ENCODE data around the gene HLCS. TPM values are rescaled to one million over a fixed set of nuclear protein-coding genes. Genes with fewer than 3 reads are reported as not detected.

HLCS gene
- total and polyA plus RNA-seq, 2 donors (not counting 3 experiments of a cell fraction or from before 2014, with no cell fraction given) = 6.7 to 17.2 TPM

GRCh38 chr21:36820176-36821031 is 146.1 kb downstream of the HLCS start:
- no peaks in the 10 kb centered on the region for H3K9me1 ChIP-seq (replicated peaks; ENCODE audit: control insufficient read depth, extremely low read depth, insufficient read depth, low read length)
- CTCF ChIA-PET = interaction anchor here (1.4 kb wide), 1 partner anchor 190 kb away, joined by 3 read pairs; no protein-coding TSS in a partner anchor
- DNase-seq (ENCODE audit: low read depth, low spot score) = no peak
- no peak for FAIRE-seq
- H3K27me3 ChIP-seq (ENCODE audit: control insufficient read depth in 2 of 2, insufficient read depth in 2 of 2, low read length in 2 of 2) = no peaks in the 10 kb centered on the region
- POLR2A ChIA-PET = no interaction called here
- no peaks in the 10 kb centered on the region for H3K36me3 ChIP-seq (ENCODE audit: control insufficient read depth in 2 of 2, extremely low read depth in 1 of 2, insufficient read depth in 2 of 2, low read length in 2 of 2)
- no peak overlapping the region for H3K9ac ChIP-seq (replicated peaks; ENCODE audit: extremely low read depth, insufficient read depth, low read length)
- no peak overlapping the region for H3K4me3 ChIP-seq (replicated peaks in 1 of 3; ENCODE audit: insufficient read depth in 1 of 3, low read depth in 1 of 3, low read length in 3 of 3)
- H3K27ac ChIP-seq (ENCODE audit: insufficient read depth, low read depth, low read length) = no peak overlapping the region
- H3K79me2 ChIP-seq (ENCODE audit: control insufficient read depth, insufficient read depth, low read length) = no peaks in the 10 kb centered on the region
- dilution Hi-C loops (cut with MboI; ENCODE audit: extremely low pct_ligation_motif_present, low sequenced_read_pairs) (no loop called here), intact Hi-C loops (cut with micrococcal nuclease) (no loop called here)
- no peaks in the 10 kb centered on the region for H3K9me3 ChIP-seq (replicated peaks; ENCODE audit: control insufficient read depth, insufficient read depth, low read length)
- no TSS peak for BruUV-seq (replicated peaks)
- no peak for TF ChIP-seq GATA2 (IDR thresholded peaks at IDR 0.05; ENCODE audit: insufficient read depth, insufficient read length, low read depth, low read length)
- no peak for TF ChIP-seq JUN (IDR thresholded peaks at IDR 0.05; ENCODE audit: borderline replicate concordance, insufficient read depth, insufficient read length, low read depth)
- no peak for TF ChIP-seq POLR2A (IDR thresholded peaks at IDR 0.05; ENCODE audit: low read depth, low read length)
- no peak for TF ChIP-seq EZH2 (IDR thresholded peaks at IDR 0.05; ENCODE audit: borderline replicate concordance, low read depth, low read length, severe bottlenecking)
- no peak for TF ChIP-seq MAX (IDR thresholded peaks at IDR 0.05; ENCODE audit: insufficient read depth, insufficient read length)
- TF ChIP-seq POLR2AphosphoS5 (IDR thresholded peaks at IDR 0.05; ENCODE audit: insufficient read depth, low read depth, low read length) = no peak
- no peak for TF ChIP-seq MYC (IDR thresholded peaks at IDR 0.05; ENCODE audit: low read depth, low read length)
- no peak for TF ChIP-seq FOS (IDR thresholded peaks at IDR 0.05; ENCODE audit: borderline replicate concordance, insufficient read depth, low read length)
- TF ChIP-seq CTCF (IDR thresholded peaks at IDR 0.05; ENCODE audit: extremely low read depth in 1 of 2, insufficient read depth in 1 of 2, low read depth in 1 of 2, low read length in 2 of 2) = no peak
- H3K4me2 ChIP-seq (ENCODE audit: insufficient read depth, low read length) = no peak overlapping the region
- H2AFZ ChIP-seq (ENCODE audit: low read depth, low read length) = no peak overlapping the region
- H3K4me1 ChIP-seq (ENCODE audit: control insufficient read depth, extremely low read depth, insufficient read depth, low read length) = no peaks in the 10 kb centered on the region
- H4K20me1 ChIP-seq (replicated peaks; ENCODE audit: control insufficient read depth, extremely low read depth, insufficient read depth, low read length) = no peaks in the 10 kb centered on the region

All from endothelial cell of umbilical vein (primary cell).